ENCODE data around the gene GOSR2. TPM values are rescaled to one million over a fixed set of nuclear protein-coding genes. Genes with fewer than 3 reads are reported as not detected.

The GOSR2 gene
- total and polyA plus RNA-seq, 2 of the 13 experiments (the other 11 are each of a cell fraction or from before 2014, with no cell fraction given) = 61.5 to 63.9 TPM

- TF ChIP-seq TBX3 (IDR thresholded peaks at IDR 0.05; ENCODE audit: borderline replicate concordance) = no peak
- TF ChIP-seq IKZF1 (IDR thresholded peaks at IDR 0.05) = no peak
- TF ChIP-seq ZNF543 (CRISPR knock-in tag; IDR thresholded peaks at IDR 0.05) = no peak
- no peak for TF ChIP-seq UBTF (CRISPR knock-in tag; IDR thresholded peaks at IDR 0.05)
- no peak for TF ChIP-seq NFYB (CRISPR knock-in tag; IDR thresholded peaks at IDR 0.05)
- no peak for TF ChIP-seq TAF15 (IDR thresholded peaks at IDR 0.05; ENCODE audit: low read depth, low read length, poor library complexity, severe bottlenecking)
- TF ChIP-seq PATZ1 (CRISPR knock-in tag; IDR thresholded peaks at IDR 0.05) = peak; percentile 96
- TF ChIP-seq RXRA (CRISPR knock-in tag; IDR thresholded peaks at IDR 0.05) = no peak
- no peak for TF ChIP-seq ZNF616 (CRISPR knock-in tag; IDR thresholded peaks at IDR 0.05; ENCODE audit: low read depth)
- TF ChIP-seq, protein P1, sequence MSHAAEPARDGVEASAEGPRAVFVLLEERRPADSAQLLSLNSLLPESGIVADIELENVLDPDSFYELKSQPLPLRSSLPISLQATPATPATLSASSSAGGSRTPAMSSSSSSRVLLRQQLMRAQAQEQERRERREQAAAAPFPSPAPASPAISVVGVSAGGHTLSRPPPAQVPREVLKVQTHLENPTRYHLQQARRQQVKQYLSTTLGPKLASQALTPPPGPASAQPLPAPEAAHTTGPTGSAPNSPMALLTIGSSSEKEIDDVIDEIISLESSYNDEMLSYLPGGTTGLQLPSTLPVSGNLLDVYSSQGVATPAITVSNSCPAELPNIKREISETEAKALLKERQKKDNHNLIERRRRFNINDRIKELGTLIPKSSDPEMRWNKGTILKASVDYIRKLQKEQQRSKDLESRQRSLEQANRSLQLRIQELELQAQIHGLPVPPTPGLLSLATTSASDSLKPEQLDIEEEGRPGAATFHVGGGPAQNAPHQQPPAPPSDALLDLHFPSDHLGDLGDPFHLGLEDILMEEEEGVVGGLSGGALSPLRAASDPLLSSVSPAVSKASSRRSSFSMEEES (CRISPR knock-in tag; IDR thresholded peaks at IDR 0.05) = no peak
- TF ChIP-seq, protein P2, sequence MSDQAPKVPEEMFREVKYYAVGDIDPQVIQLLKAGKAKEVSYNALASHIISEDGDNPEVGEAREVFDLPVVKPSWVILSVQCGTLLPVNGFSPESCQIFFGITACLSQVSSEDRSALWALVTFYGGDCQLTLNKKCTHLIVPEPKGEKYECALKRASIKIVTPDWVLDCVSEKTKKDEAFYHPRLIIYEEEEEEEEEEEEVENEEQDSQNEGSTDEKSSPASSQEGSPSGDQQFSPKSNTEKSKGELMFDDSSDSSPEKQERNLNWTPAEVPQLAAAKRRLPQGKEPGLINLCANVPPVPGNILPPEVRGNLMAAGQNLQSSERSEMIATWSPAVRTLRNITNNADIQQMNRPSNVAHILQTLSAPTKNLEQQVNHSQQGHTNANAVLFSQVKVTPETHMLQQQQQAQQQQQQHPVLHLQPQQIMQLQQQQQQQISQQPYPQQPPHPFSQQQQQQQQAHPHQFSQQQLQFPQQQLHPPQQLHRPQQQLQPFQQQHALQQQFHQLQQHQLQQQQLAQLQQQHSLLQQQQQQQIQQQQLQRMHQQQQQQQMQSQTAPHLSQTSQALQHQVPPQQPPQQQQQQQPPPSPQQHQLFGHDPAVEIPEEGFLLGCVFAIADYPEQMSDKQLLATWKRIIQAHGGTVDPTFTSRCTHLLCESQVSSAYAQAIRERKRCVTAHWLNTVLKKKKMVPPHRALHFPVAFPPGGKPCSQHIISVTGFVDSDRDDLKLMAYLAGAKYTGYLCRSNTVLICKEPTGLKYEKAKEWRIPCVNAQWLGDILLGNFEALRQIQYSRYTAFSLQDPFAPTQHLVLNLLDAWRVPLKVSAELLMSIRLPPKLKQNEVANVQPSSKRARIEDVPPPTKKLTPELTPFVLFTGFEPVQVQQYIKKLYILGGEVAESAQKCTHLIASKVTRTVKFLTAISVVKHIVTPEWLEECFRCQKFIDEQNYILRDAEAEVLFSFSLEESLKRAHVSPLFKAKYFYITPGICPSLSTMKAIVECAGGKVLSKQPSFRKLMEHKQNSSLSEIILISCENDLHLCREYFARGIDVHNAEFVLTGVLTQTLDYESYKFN (CRISPR knock-in tag; conservative IDR thresholded peaks at IDR 0.05) = peak; percentile 79
- TF ChIP-seq FOXO1 (CRISPR knock-in tag; IDR thresholded peaks at IDR 0.05) = peak; percentile 72
- TF ChIP-seq SALL1 (CRISPR knock-in tag; IDR thresholded peaks at IDR 0.05) = peak; percentile 34; the same call in 1 of the 2 replicates
- TF ChIP-seq MBD4 (IDR thresholded peaks at IDR 0.05; ENCODE audit: borderline replicate concordance, low read length) = no peak
- no peak for TF ChIP-seq IKZF5 (CRISPR knock-in tag; IDR thresholded peaks at IDR 0.05)
- TF ChIP-seq ZNF331 (CRISPR knock-in tag; IDR thresholded peaks at IDR 0.05) = peak; percentile 33; the same call in 1 of the 2 replicates
- TF ChIP-seq NCOA2 (CRISPR knock-in tag; IDR thresholded peaks at IDR 0.05) = peak; percentile 44; the same call in 1 of the 2 replicates
- no peak for TF ChIP-seq FLYWCH1 (CRISPR knock-in tag; IDR thresholded peaks at IDR 0.05)
- no peak for TF ChIP-seq ZNF225 (CRISPR knock-in tag; IDR thresholded peaks at IDR 0.05)
- TF ChIP-seq EP300 (IDR thresholded peaks at IDR 0.05; ENCODE audit: low read depth in 2 of 2, low read length in 2 of 2) = peak in 1 of 2 experiments; percentile 32; a peak in 2 of 4 replicates
- TF ChIP-seq EP300 (CRISPR knock-in tag; IDR thresholded peaks at IDR 0.05; ENCODE audit: borderline replicate concordance) = no peak
These were observed 59.6 kb downstream of the GOSR2 start (continued) for GRCh38 chr17:46982577-46982976.

Data from HepG2 (cell line).